GM04503 (cell line): ENCODE results near the gene NUDCD2.
"Not testable (repeated sequence)": the region's sequence is repeated elsewhere in the genome, so short reads cannot be mapped to it uniquely, and the experiment has no call there.

Experiments
- DNase-seq: peaks from one replicate; pipeline ENCODE4 v3.0.0-alpha.2; 2012; ENCODE audit warnings: low read depth

NUDCD2 gene

GRCh38 chr5:163426128-163426527 is 33.8 kb downstream of the NUDCD2 start:
- not testable (repeated sequence) for DNase-seq

GRCh38 chr5:163424836-163425235 is 35.1 kb downstream of the NUDCD2 start:
- no peak for DNase-seq

- DNase-seq, result not testable (repeated sequence)
Observed at GRCh38 chr5:163415673-163416072, 44.2 kb downstream of the NUDCD2 start.

- no peak for DNase-seq
Observed at GRCh38 chr5:163410505-163410904, 49.4 kb downstream of the NUDCD2 start.

- no peak for DNase-seq
Observed at GRCh38 chr5:163409384-163409783, 50.5 kb downstream of the NUDCD2 start.

- DNase-seq, result peak; percentile 18
Observed at GRCh38 chr5:163408311-163408923, 51.5 kb downstream of the NUDCD2 start.

GRCh38 chr5:163407034-163407655 is 52.8 kb downstream of the NUDCD2 start:
- no peak for DNase-seq

GRCh38 chr5:163404364-163405173 is 55.3 kb downstream of the NUDCD2 start:
- DNase-seq, result no peak

- no peak for DNase-seq
Observed at GRCh38 chr5:163402007-163402406, 57.9 kb downstream of the NUDCD2 start.

GRCh38 chr5:163401271-163401670 is 58.6 kb downstream of the NUDCD2 start:
- no peak for DNase-seq

GRCh38 chr5:163399923-163400322 is 60.0 kb downstream of the NUDCD2 start:
- DNase-seq, result no peak

GRCh38 chr5:163397354-163397753 is 62.5 kb downstream of the NUDCD2 start:
- DNase-seq, result no peak

- DNase-seq, result not testable (repeated sequence)
Observed at GRCh38 chr5:163396818-163397340, 63.0 kb downstream of the NUDCD2 start.
